Neuronal stem cell (in vitro differentiated cells): ENCODE results near the gene RECK.

Experiments used
- DNase-seq: peaks from one replicate; pipeline ENCODE4 v3.0.0-alpha.2; 2013; ENCODE audit warnings: low spot score
- H2AFZ ChIP-seq: one replicate; pipeline ENCODE4 v1.6.1; 2013; ENCODE audit warnings: mild to moderate bottlenecking, low read length, inconsistent platforms
- H2AK5ac ChIP-seq: 2 replicates; pipeline ENCODE4 v1.6.1; 2013; ENCODE audit warnings: low read depth, mild to moderate bottlenecking, inconsistent platforms, low read length, moderate library complexity, mixed read lengths
- H2BK120ac ChIP-seq: 2 replicates; pipeline ENCODE4 v1.6.1; 2013; ENCODE audit warnings: low read depth, mild to moderate bottlenecking, inconsistent platforms, low read length, moderate library complexity, mixed read lengths
- H2BK12ac ChIP-seq: one replicate; pipeline ENCODE4 v1.6.1; 2013; ENCODE audit warnings: low read length, inconsistent platforms
- H2BK15ac ChIP-seq: 2 replicates; pipeline ENCODE4 v1.6.1; 2013; ENCODE audit warnings: mild to moderate bottlenecking, low read length, inconsistent platforms, mixed read lengths
- H2BK5ac ChIP-seq: one replicate; pipeline ENCODE4 v1.6.1; 2013; ENCODE audit warnings: inconsistent platforms, mild to moderate bottlenecking, low read length, moderate library complexity
- H3K14ac ChIP-seq: one replicate; pipeline ENCODE4 v1.6.1; 2013; ENCODE audit warnings: low read length, inconsistent platforms
- H3K18ac ChIP-seq: 2 replicates; pipeline ENCODE4 v1.6.1; 2013; ENCODE audit warnings: low read length, inconsistent platforms
- H3K23ac ChIP-seq: 2 replicates; pipeline ENCODE4 v1.6.1; 2013; ENCODE audit warnings: low read depth, mild to moderate bottlenecking, mixed read lengths, low read length, inconsistent platforms; ENCODE audit not compliant: poor library complexity
- H3K27ac ChIP-seq: replicated peaks from 3 replicates; pipeline ENCODE4 v1.5.1; 2013; ENCODE audit warnings: low read length, inconsistent platforms
- H3K27me3 ChIP-seq, 3 experiments: 2 replicates each; pipeline ENCODE4 v1.6.1; 2013; ENCODE audit warnings: low read length in 3 of 3, mild to moderate bottlenecking in 2 of 3, inconsistent platforms in 1 of 3, low read depth in 1 of 3, mixed read lengths in 1 of 3, moderate library complexity in 1 of 3; ENCODE audit not compliant: control insufficient read depth in 3 of 3, insufficient read depth in 3 of 3
- H3K36me3 ChIP-seq, 2 donors: replicated peaks in 1 of 2; 2 replicates each; pipeline ENCODE4 v1.6.1; 2013; ENCODE audit warnings: low read length in 2 of 2; ENCODE audit not compliant: control insufficient read depth in 2 of 2, insufficient read depth in 2 of 2
- H3K4ac ChIP-seq: 2 replicates; pipeline ENCODE4 v1.6.1; 2013; ENCODE audit warnings: inconsistent platforms, mild to moderate bottlenecking, low read length, moderate library complexity
- H3K4me1 ChIP-seq, 2 donors: 1 replicate in 1 of 2; 2 replicates in 1 of 2; pipeline ENCODE4 v1.6.1; 2013; ENCODE audit warnings: low read length in 2 of 2, low read depth in 1 of 2; ENCODE audit not compliant: control insufficient read depth in 2 of 2, insufficient read depth in 1 of 2
- H3K4me2 ChIP-seq: one replicate; pipeline ENCODE4 v1.6.1; 2013; ENCODE audit warnings: mild to moderate bottlenecking, low read length, inconsistent platforms; ENCODE audit not compliant: insufficient read depth, poor library complexity, severe bottlenecking
- H3K4me3 ChIP-seq, 2 donors: 2 replicates each; pipeline ENCODE4 v1.5.1; 2013; ENCODE audit warnings: low read length in 2 of 2, mild to moderate bottlenecking in 2 of 2, inconsistent platforms in 1 of 2, moderate library complexity in 1 of 2
- H3K79me1 ChIP-seq: one replicate; pipeline ENCODE4 v1.6.1; 2013; ENCODE audit warnings: low read depth, mild to moderate bottlenecking, inconsistent platforms, low read length, moderate library complexity
- H3K9ac ChIP-seq: one replicate; pipeline ENCODE4 v1.6.1; 2013; ENCODE audit warnings: mild to moderate bottlenecking, low read depth, low read length, inconsistent platforms; ENCODE audit not compliant: poor library complexity
- H3K9me3 ChIP-seq, 2 donors: replicated peaks in 1 of 2; 2 replicates each; pipeline versions ENCODE3 to v1.6.1; 2013; ENCODE audit warnings: low read length in 2 of 2, mild to moderate bottlenecking in 2 of 2, inconsistent platforms in 1 of 2, low read depth in 1 of 2, mixed read lengths in 1 of 2, moderate library complexity in 1 of 2; ENCODE audit not compliant: control insufficient read depth in 2 of 2, insufficient read depth in 1 of 2
- H4K8ac ChIP-seq: one replicate; pipeline ENCODE4 v1.6.1; 2013; ENCODE audit warnings: low read depth, mild to moderate bottlenecking, inconsistent platforms, low read length, moderate library complexity
- H4K91ac ChIP-seq: one replicate; pipeline ENCODE4 v1.6.1; 2013; ENCODE audit warnings: low read length, low read depth, mild to moderate bottlenecking, inconsistent platforms; ENCODE audit not compliant: poor library complexity
- WGBS, 2 donors: extraction: QIAGEN DNeasy Blood & Tissue Kit; methylation state at CpG; one replicate each; pipeline ENCODE4 v1.1.7; 2013; ENCODE audit warnings: missing lambda C conversion rate in 2 of 2, mixed read lengths in 1 of 2; ENCODE audit not compliant: insufficient read length in 2 of 2, insufficient replicate concordance in 1 of 2; ENCODE audit errors: extremely low coverage in 2 of 2; 5-methylcytosine and 5-hydroxymethylcytosine counted together

RECK gene

DNA sequence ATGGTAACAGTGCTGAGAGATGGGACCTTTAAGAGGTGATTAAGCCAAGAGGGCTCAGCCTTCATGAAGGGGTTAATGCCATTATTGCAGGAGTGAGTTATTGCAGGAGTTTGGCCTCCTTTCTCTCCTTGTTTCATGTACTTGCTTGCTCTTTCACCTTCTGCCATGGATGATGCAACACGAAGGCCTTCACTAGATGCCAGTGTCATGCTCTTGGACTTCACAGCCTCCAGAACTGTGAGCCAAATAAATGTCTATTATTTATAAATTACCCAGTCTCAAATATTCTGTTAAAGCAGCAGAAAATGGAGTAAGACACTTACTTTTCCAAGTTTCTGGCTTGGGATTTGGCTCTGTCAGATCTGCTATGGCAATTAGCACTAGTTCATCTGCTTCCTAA is 38.4 kb upstream of the RECK start:
- no peak overlapping the region for H2BK15ac ChIP-seq
- no peaks in the 10 kb centered on the region for H3K4me1 ChIP-seq
- H3K14ac ChIP-seq, result no peak overlapping the region
- no peak overlapping the region for H2AFZ ChIP-seq
- H2BK5ac ChIP-seq, result no peak overlapping the region
- H3K27me3 ChIP-seq, result peaks cover 0 to 8% (median 0%) of the 10 kb centered on the region in 3 experiments
- H2AK5ac ChIP-seq, result no peak overlapping the region
- no peak overlapping the region for H4K8ac ChIP-seq
- H3K9me3 ChIP-seq, result peaks cover 2% of the 10 kb centered on the region in 2 donors
- H2BK12ac ChIP-seq, result no peak overlapping the region
- H3K4me2 ChIP-seq, result no peak overlapping the region
- no peak overlapping the region for H3K4ac ChIP-seq
- H3K23ac ChIP-seq, result no peak overlapping the region
- H3K9ac ChIP-seq, result no peak overlapping the region
- H3K4me3 ChIP-seq, result no peak overlapping the region
- no CpG with 5 or more reads among the region's 1 CpG for WGBS, 2 donors
- no peak overlapping the region for H2BK120ac ChIP-seq
- no peak overlapping the region for H3K18ac ChIP-seq
- H3K36me3 ChIP-seq, result no peaks in the 10 kb centered on the region
- no peak overlapping the region for H3K27ac ChIP-seq
- no peak for DNase-seq
- H4K91ac ChIP-seq, result no peak overlapping the region
- H3K79me1 ChIP-seq, result no peaks in the 10 kb centered on the region

DNA sequence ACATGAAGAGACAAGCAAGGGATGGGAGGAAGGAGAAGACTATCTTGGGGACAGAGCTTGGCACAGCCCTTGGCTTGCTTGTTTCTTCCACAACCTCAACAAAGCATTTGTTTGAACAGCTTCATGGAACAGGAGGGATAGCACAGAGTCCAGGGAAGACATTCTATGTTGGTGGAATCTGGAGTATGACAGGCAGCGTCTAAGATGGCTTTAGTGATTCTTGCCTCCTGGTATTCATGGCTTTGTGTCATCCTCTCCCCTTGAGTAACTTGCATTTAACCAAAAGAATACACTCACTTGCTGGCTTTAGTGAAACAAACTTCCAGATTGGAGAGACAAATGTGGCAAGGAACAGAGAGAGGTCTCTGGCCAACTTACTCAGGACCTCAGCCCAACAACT is 30.8 kb upstream of the RECK start:
- H3K4me1 ChIP-seq, result no peaks in the 10 kb centered on the region
- H3K4ac ChIP-seq, result no peak overlapping the region
- H2AK5ac ChIP-seq, result no peak overlapping the region
- no peak overlapping the region for H2BK5ac ChIP-seq
- no peak for DNase-seq
- H4K91ac ChIP-seq, result no peak overlapping the region
- H3K9ac ChIP-seq, result no peak overlapping the region
- no peak overlapping the region for H3K4me3 ChIP-seq
- no peaks in the 10 kb centered on the region for H3K9me3 ChIP-seq
- WGBS, 2 donors, result no CpG with 5 or more reads among the region's 1 CpG
- no peak overlapping the region for H3K4me2 ChIP-seq
- H4K8ac ChIP-seq, result no peak overlapping the region
- H2AFZ ChIP-seq, result no peak overlapping the region
- H3K79me1 ChIP-seq, result no peaks in the 10 kb centered on the region
- H2BK15ac ChIP-seq, result no peak overlapping the region
- H3K27me3 ChIP-seq, result peaks cover 0 to 17% (median 4%) of the 10 kb centered on the region in 3 experiments
- no peak overlapping the region for H3K23ac ChIP-seq
- no peak overlapping the region for H2BK12ac ChIP-seq
- H3K27ac ChIP-seq, result no peak overlapping the region
- H3K14ac ChIP-seq, result no peak overlapping the region
- no peaks in the 10 kb centered on the region for H3K36me3 ChIP-seq
- no peak overlapping the region for H3K18ac ChIP-seq
- H2BK120ac ChIP-seq, result no peak overlapping the region

DNA sequence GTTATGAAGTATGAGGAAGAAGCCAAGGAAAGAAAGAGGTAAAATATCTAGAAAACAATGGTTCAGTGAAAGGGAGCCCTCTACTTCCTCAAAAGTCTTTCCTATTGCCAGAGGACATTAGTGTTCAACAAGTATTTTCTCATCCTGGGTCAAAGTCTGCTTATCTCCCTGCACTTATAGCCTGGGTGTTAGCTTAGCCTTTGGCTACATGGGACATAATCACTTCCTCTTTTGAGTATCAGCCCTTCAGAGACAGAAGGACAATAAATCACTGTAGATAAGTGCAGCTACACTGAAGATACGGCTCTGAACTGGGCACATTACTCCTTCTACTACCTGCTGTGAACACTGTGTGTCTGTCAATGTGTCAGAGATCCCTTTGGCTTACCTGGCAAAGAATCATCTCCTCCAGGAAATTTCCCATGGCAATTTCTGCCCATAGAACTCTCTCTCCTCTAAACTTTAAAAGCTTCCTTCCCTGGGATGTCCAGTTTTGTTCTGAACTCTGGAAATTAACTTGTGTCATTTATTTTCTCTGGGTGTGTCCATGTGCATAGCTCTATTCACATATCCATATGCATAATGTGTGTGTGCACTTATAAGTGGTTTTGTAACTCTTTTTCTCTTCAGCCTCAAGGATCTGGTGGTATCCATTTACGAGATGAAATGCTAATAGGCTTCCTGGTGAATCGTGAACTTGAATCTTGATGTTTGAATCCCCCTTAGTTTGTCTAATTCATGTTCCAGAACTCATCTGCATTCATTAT is 30.0 kb upstream of the RECK start:
- Histone ChIP-seq H3K4me2 (no peak overlapping the region), H4K8ac (no peak overlapping the region), H2BK15ac (no peak overlapping the region), H3K9me3 (no peaks in the 10 kb centered on the region), H2AFZ (no peak overlapping the region), H3K14ac (no peak overlapping the region), H3K4me1 (no peaks in the 10 kb centered on the region), H3K27me3 (peaks cover 0 to 24% (median 4%) of the 10 kb centered on the region in 3 experiments), H2AK5ac (no peak overlapping the region), H3K36me3 (no peaks in the 10 kb centered on the region), H3K23ac (no peak overlapping the region), H4K91ac (no peak overlapping the region), H2BK120ac (no peak overlapping the region), H2BK12ac (no peak overlapping the region), H2BK5ac (no peak overlapping the region), H3K79me1 (no peaks in the 10 kb centered on the region), H3K27ac (no peak overlapping the region), H3K4me3 (no peak overlapping the region), H3K9ac (no peak overlapping the region), H3K4ac (no peak overlapping the region), H3K18ac (no peak overlapping the region)
- WGBS, 2 donors, result no CpG with 5 or more reads among the region's 3 CpGs
- DNase-seq, result no peak

DNA sequence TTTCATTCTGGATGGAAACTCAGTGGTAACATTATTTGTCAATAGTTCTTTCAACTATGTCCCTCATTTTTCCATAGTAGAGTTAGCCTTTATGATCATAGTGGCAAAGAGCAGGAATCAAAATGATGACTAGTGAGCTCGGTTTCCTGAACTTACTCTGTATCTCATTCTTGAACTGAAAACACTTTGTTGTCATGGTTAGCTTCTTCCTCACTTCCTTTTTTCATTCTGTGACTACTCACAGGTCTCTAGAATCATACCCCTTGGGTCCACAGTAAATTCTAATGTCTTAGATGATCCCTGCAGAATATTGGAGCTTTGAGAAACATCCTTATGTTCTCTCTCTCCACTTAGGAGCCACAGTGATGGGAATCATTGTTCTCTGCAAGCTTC is 29.4 kb upstream of the RECK start:
- Histone ChIP-seq H3K14ac (no peak overlapping the region), H2BK5ac (no peak overlapping the region), H3K27ac (no peak overlapping the region), H4K8ac (no peak overlapping the region), H3K4me3 (no peak overlapping the region), H3K9me3 (no peaks in the 10 kb centered on the region), H3K23ac (no peak overlapping the region), H3K27me3 (peaks cover 0 to 26% (median 4%) of the 10 kb centered on the region in 3 experiments), H2BK15ac (no peak overlapping the region), H4K91ac (no peak overlapping the region), H3K9ac (no peak overlapping the region), H3K4me1 (no peaks in the 10 kb centered on the region), H3K79me1 (no peaks in the 10 kb centered on the region), H2BK120ac (no peak overlapping the region), H2AK5ac (no peak overlapping the region), H3K36me3 (no peaks in the 10 kb centered on the region), H3K18ac (no peak overlapping the region), H2AFZ (no peak overlapping the region), H3K4ac (no peak overlapping the region), H3K4me2 (no peak overlapping the region), H2BK12ac (no peak overlapping the region)
- no CpG with 5 or more reads among the region's 1 CpG for WGBS, 2 donors
- DNase-seq, result no peak
